Suppressor macrophage treated with lipopolysaccharide for 4 hours (primary cell): ENCODE results near the gene SFSWAP.
"Not testable (repeated sequence)": the region's sequence is repeated elsewhere in the genome, so short reads cannot be mapped to it uniquely, and the experiment has no call there.

ENCODE experiments used
- DNase-seq: peaks from one replicate; pipeline ENCODE4 v3.0.0-alpha.2; 2020

The SFSWAP gene

GRCh38 chr12:131765961-131766360, 55.1 kb downstream of the SFSWAP start:
- DNase-seq: no peak

GRCh38 chr12:131766382-131767107, 55.7 kb downstream of the SFSWAP start:
- DNase-seq: no peak

GRCh38 chr12:131770120-131770519, 59.2 kb downstream of the SFSWAP start:
- DNase-seq: no peak

- DNase-seq: no peak
Observed at GRCh38 chr12:131771965-131772364, 61.1 kb downstream of the SFSWAP start.

- DNase-seq: peak; percentile 31
Observed at GRCh38 chr12:131773582-131774221, 62.8 kb downstream of the SFSWAP start.

GRCh38 chr12:131774576-131775391, 63.9 kb downstream of the SFSWAP start:
- DNase-seq: no peak

GRCh38 chr12:131775392-131776236, 64.7 kb downstream of the SFSWAP start:
- DNase-seq: no peak

- no peak for DNase-seq
Observed at GRCh38 chr12:131776237-131776889, 65.5 kb downstream of the SFSWAP start.

- not testable (repeated sequence) for DNase-seq
Observed at GRCh38 chr12:131777269-131777668, 66.4 kb downstream of the SFSWAP start.

- DNase-seq: no peak
Observed at GRCh38 chr12:131779027-131779426, 68.1 kb downstream of the SFSWAP start.

GRCh38 chr12:131782061-131782460, 71.2 kb downstream of the SFSWAP start:
- DNase-seq: no peak

- peak; percentile 30 for DNase-seq
Observed at GRCh38 chr12:131783915-131784541, 73.1 kb downstream of the SFSWAP start.

- DNase-seq: no peak
Observed at GRCh38 chr12:131784909-131785762, 74.2 kb downstream of the SFSWAP start.

GRCh38 chr12:131785763-131786330, 75.0 kb downstream of the SFSWAP start:
- DNase-seq: no peak

GRCh38 chr12:131786331-131786730, 75.4 kb downstream of the SFSWAP start:
- DNase-seq: no peak

GRCh38 chr12:131787143-131787660, 76.3 kb downstream of the SFSWAP start:
- no peak for DNase-seq

- no peak for DNase-seq
Observed at GRCh38 chr12:131788070-131788469, 77.2 kb downstream of the SFSWAP start.

GRCh38 chr12:131789638-131790037, 78.7 kb downstream of the SFSWAP start:
- no peak for DNase-seq

- no peak for DNase-seq
Observed at GRCh38 chr12:131793243-131794022, 82.5 kb downstream of the SFSWAP start.
